ENCODE results near the gene PLCB3.

DNA sequence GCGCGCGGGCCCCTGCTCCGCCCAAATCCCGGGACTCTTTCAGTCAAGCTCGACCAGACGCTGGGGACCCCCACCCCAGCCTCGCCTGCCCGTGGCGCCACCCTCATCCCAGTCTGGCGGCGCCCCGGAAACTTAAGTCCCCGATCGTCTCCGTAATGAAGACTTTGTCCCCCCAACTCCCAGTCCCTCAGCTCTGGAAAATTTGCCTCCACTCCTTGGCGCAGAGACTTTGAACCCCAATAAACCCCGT lies 348 bp downstream of the PLCB3 start:
- TF ChIP-seq, protein P1, sequence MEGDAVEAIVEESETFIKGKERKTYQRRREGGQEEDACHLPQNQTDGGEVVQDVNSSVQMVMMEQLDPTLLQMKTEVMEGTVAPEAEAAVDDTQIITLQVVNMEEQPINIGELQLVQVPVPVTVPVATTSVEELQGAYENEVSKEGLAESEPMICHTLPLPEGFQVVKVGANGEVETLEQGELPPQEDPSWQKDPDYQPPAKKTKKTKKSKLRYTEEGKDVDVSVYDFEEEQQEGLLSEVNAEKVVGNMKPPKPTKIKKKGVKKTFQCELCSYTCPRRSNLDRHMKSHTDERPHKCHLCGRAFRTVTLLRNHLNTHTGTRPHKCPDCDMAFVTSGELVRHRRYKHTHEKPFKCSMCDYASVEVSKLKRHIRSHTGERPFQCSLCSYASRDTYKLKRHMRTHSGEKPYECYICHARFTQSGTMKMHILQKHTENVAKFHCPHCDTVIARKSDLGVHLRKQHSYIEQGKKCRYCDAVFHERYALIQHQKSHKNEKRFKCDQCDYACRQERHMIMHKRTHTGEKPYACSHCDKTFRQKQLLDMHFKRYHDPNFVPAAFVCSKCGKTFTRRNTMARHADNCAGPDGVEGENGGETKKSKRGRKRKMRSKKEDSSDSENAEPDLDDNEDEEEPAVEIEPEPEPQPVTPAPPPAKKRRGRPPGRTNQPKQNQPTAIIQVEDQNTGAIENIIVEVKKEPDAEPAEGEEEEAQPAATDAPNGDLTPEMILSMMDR (IDR thresholded peaks at IDR 0.05; ENCODE audit: poor library complexity, severe bottlenecking) = no peak
- TF ChIP-seq POLR2AphosphoS5 (IDR thresholded peaks at IDR 0.05) = no peak
- TF ChIP-seq EP300 (conservative IDR thresholded peaks at IDR 0.05; ENCODE audit: poor library complexity, severe bottlenecking) = no peak
- TF ChIP-seq EZH2 (IDR thresholded peaks at IDR 0.05; ENCODE audit: borderline replicate concordance, insufficient read depth, low read length, poor library complexity, severe bottlenecking) = no peak
